Uterus (tissue), 2 donors: ENCODE results near the gene TUBB.

Source experiments
- POLR2A ChIP-seq, 2 donors: fragments of 450-650 bp; IDR thresholded peaks; one replicate each; pipeline ENCODE4 v1.6.1; 2016; ENCODE audit warnings: antibody characterized with exemption in 2 of 2, mild to moderate bottlenecking in 1 of 2, moderate library complexity in 1 of 2
- TF ChIP-seq, protein P1 (sequence below), 4 experiments: fragments of 200-600 bp in 2 of 4; fragments of 450-650 bp in 2 of 4; sonication (generic) in 2 of 4; IDR thresholded peaks; one replicate each; pipeline ENCODE4 v1.5.1; 2016 to 2019; ENCODE audit warnings: antibody characterized with exemption in 4 of 4, mild to moderate bottlenecking in 2 of 4, moderate library complexity in 1 of 4

GRCh38 chr6:30743099-30744053 lies 23.2 kb downstream of the TUBB start:
- TF ChIP-seq POLR2A (IDR thresholded peaks at IDR 0.05): no peak
- TF ChIP-seq, protein P1, sequence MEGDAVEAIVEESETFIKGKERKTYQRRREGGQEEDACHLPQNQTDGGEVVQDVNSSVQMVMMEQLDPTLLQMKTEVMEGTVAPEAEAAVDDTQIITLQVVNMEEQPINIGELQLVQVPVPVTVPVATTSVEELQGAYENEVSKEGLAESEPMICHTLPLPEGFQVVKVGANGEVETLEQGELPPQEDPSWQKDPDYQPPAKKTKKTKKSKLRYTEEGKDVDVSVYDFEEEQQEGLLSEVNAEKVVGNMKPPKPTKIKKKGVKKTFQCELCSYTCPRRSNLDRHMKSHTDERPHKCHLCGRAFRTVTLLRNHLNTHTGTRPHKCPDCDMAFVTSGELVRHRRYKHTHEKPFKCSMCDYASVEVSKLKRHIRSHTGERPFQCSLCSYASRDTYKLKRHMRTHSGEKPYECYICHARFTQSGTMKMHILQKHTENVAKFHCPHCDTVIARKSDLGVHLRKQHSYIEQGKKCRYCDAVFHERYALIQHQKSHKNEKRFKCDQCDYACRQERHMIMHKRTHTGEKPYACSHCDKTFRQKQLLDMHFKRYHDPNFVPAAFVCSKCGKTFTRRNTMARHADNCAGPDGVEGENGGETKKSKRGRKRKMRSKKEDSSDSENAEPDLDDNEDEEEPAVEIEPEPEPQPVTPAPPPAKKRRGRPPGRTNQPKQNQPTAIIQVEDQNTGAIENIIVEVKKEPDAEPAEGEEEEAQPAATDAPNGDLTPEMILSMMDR (IDR thresholded peaks at IDR 0.05): no peak
